Activated CD8-positive, alpha-beta memory T cell treated with anti-CD3 and anti-CD28 coated beads, Interleukin-2, amount 10 ng/mL, durations not matched to agents 7 days and 5 days (primary cell): ENCODE measurements around the gene LRRC3B. TPM values are rescaled to one million over a fixed set of nuclear protein-coding genes. Genes with fewer than 3 reads are reported as not detected.

ENCODE experiments used
- ATAC-seq: fragments of 150-1000 bp; cut with Tn5 transposase; one replicate; pipeline ENCODE4 v1.10.0; 2021; ENCODE audit warnings: moderate library complexity
- CTCF ChIA-PET: fragments of 350-600 bp; sonication (Branson Sonifier 250); formaldehyde crosslinking; loops from one replicate; lab custom pipeline; 2021; ENCODE audit warnings: antibody characterized with exemption; lab: Charles Lee
- DNase-seq: peaks from one replicate; pipeline ENCODE4 v3.0.0-alpha.2; 2020
- H3K27ac Mint-ChIP-seq: one replicate; pipeline ENCODE4 v1.8.0; 2021; ENCODE audit warnings: mild to moderate bottlenecking, mixed read lengths
- H3K27me3 Mint-ChIP-seq: one replicate; pipeline ENCODE4 v1.8.0; 2021; ENCODE audit warnings: mixed read lengths
- H3K36me3 Mint-ChIP-seq: one replicate; pipeline ENCODE4 v1.8.0; 2021; ENCODE audit warnings: mild to moderate bottlenecking, mixed read lengths
- H3K4me1 Mint-ChIP-seq: one replicate; pipeline ENCODE4 v1.8.0; 2021; ENCODE audit warnings: mixed read lengths
- H3K4me3 Mint-ChIP-seq: one replicate; pipeline ENCODE4 v1.8.0; 2021; ENCODE audit warnings: mild to moderate bottlenecking, moderate library complexity, mixed read lengths
- H3K9me3 Mint-ChIP-seq: one replicate; pipeline ENCODE4 v1.8.0; 2022; ENCODE audit warnings: low read depth, mixed read lengths
- total RNA-seq, 2 experiments: library from RNA; stranded (reverse); gene quantifications; one replicate each; pipeline ENCODE4 v1.2.3, GENCODE V29; 2021

The LRRC3B gene
- total RNA-seq, 2 experiments from 2014 or later = not detected

GRCh38 chr3:26621176-26621575 lies 1.4 kb upstream of the LRRC3B start:
- no peak for DNase-seq
- Mint-ChIP-seq H3K4me3 (no peak overlapping the region), H3K27me3 (peaks cover 43% of the 10 kb centered on the region), H3K4me1 (no peaks in the 10 kb centered on the region), H3K36me3 (no peaks in the 10 kb centered on the region), H3K9me3 (peaks cover 2% of the 10 kb centered on the region), H3K27ac (no peak overlapping the region)
- ATAC-seq = no peak
- CTCF ChIA-PET = no interaction called here

- Mint-ChIP-seq H3K4me3 (no peak overlapping the region), H3K27ac (no peak overlapping the region), H3K27me3 (peaks cover 43% of the 10 kb centered on the region), H3K36me3 (no peaks in the 10 kb centered on the region), H3K9me3 (peaks cover 2% of the 10 kb centered on the region), H3K4me1 (no peaks in the 10 kb centered on the region)
- no peak for ATAC-seq
- no peak for DNase-seq
- CTCF ChIA-PET = no interaction called here
Observed at GRCh38 chr3:26621906-26622620, 509 bp upstream of the LRRC3B start.

GRCh38 chr3:26623419-26624208 lies 1.0 kb downstream of the LRRC3B start:
- no peak overlapping the region for H3K4me3 Mint-ChIP-seq
- CTCF ChIA-PET = no interaction called here
- H3K36me3 Mint-ChIP-seq = no peaks in the 10 kb centered on the region

GRCh38 chr3:26624209-26624765 lies 1.7 kb downstream of the LRRC3B start:
- peaks cover 2% of the 10 kb centered on the region for H3K9me3 Mint-ChIP-seq
- no peak for ATAC-seq
- no peaks in the 10 kb centered on the region for H3K4me1 Mint-ChIP-seq
- H3K27ac Mint-ChIP-seq = no peak overlapping the region
- H3K27me3 Mint-ChIP-seq = peaks cover 43% of the 10 kb centered on the region
- H3K4me3 Mint-ChIP-seq = no peak overlapping the region
- DNase-seq = no peak
- CTCF ChIA-PET = no interaction called here
- no peaks in the 10 kb centered on the region for H3K36me3 Mint-ChIP-seq

More at GRCh38 chr3:26623419-26624208, 1.0 kb downstream of the LRRC3B start:
- Mint-ChIP-seq H3K27ac (no peak overlapping the region), H3K9me3 (peaks cover 2% of the 10 kb centered on the region), H3K4me1 (no peaks in the 10 kb centered on the region), H3K27me3 (peaks cover 43% of the 10 kb centered on the region)
- no peak for ATAC-seq
- DNase-seq = no peak

GRCh38 chr3:26625187-26625586 lies 2.6 kb downstream of the LRRC3B start:
- peaks cover 43% of the 10 kb centered on the region for H3K27me3 Mint-ChIP-seq
- ATAC-seq (no peak), DNase-seq (no peak)
- H3K4me1 Mint-ChIP-seq = no peaks in the 10 kb centered on the region
- no peak overlapping the region for H3K4me3 Mint-ChIP-seq
- peaks cover 2% of the 10 kb centered on the region for H3K9me3 Mint-ChIP-seq
- H3K27ac Mint-ChIP-seq = no peak overlapping the region
- no peaks in the 10 kb centered on the region for H3K36me3 Mint-ChIP-seq
- CTCF ChIA-PET = no interaction called here

GRCh38 chr3:26627080-26627479 lies 4.5 kb downstream of the LRRC3B start:
- peaks cover 2% of the 10 kb centered on the region for H3K9me3 Mint-ChIP-seq
- CTCF ChIA-PET = no interaction called here

GRCh38 chr3:26628915-26629314 lies 6.3 kb downstream of the LRRC3B start:
- Mint-ChIP-seq H3K36me3 (no peaks in the 10 kb centered on the region), H3K4me1 (no peaks in the 10 kb centered on the region), H3K27me3 (peaks cover 13% of the 10 kb centered on the region), H3K9me3 (peaks cover 2% of the 10 kb centered on the region), H3K27ac (no peak overlapping the region), H3K4me3 (no peak overlapping the region)
- ATAC-seq (no peak), DNase-seq (no peak)
- CTCF ChIA-PET = no interaction called here

More at GRCh38 chr3:26627080-26627479, 4.5 kb downstream of the LRRC3B start:
- DNase-seq (no peak), ATAC-seq (no peak)
- H3K27ac Mint-ChIP-seq = no peak overlapping the region
- H3K4me3 Mint-ChIP-seq = no peak overlapping the region
- peaks cover 30% of the 10 kb centered on the region for H3K27me3 Mint-ChIP-seq
- no peaks in the 10 kb centered on the region for H3K36me3 Mint-ChIP-seq
- H3K4me1 Mint-ChIP-seq = no peaks in the 10 kb centered on the region

GRCh38 chr3:26630669-26631389 lies 8.3 kb downstream of the LRRC3B start:
- CTCF ChIA-PET = no interaction called here
- H3K4me3 Mint-ChIP-seq = no peak overlapping the region
- ATAC-seq = no peak
- no peak overlapping the region for H3K27ac Mint-ChIP-seq
- no peaks in the 10 kb centered on the region for H3K36me3 Mint-ChIP-seq
- no peaks in the 10 kb centered on the region for H3K4me1 Mint-ChIP-seq
- DNase-seq = no peak
- no peaks in the 10 kb centered on the region for H3K9me3 Mint-ChIP-seq
- no peaks in the 10 kb centered on the region for H3K27me3 Mint-ChIP-seq

- H3K27me3 Mint-ChIP-seq = no peaks in the 10 kb centered on the region
- H3K9me3 Mint-ChIP-seq = no peaks in the 10 kb centered on the region
- no peaks in the 10 kb centered on the region for H3K4me1 Mint-ChIP-seq
- ATAC-seq (no peak), DNase-seq (no peak)
- CTCF ChIA-PET = no interaction called here
- H3K4me3 Mint-ChIP-seq = no peak overlapping the region
- H3K36me3 Mint-ChIP-seq = no peaks in the 10 kb centered on the region
- H3K27ac Mint-ChIP-seq = no peak overlapping the region
Observed at GRCh38 chr3:26631390-26631738, 8.8 kb downstream of the LRRC3B start.

- no peak overlapping the region for H3K27ac Mint-ChIP-seq
- DNase-seq (no peak), ATAC-seq (no peak)
- H3K4me3 Mint-ChIP-seq = no peak overlapping the region
- H3K27me3 Mint-ChIP-seq = no peaks in the 10 kb centered on the region
- no peaks in the 10 kb centered on the region for H3K9me3 Mint-ChIP-seq
- CTCF ChIA-PET = no interaction called here
- H3K4me1 Mint-ChIP-seq = no peaks in the 10 kb centered on the region
- H3K36me3 Mint-ChIP-seq = no peaks in the 10 kb centered on the region
Observed at GRCh38 chr3:26634601-26635000, 12.0 kb downstream of the LRRC3B start.

- Mint-ChIP-seq H3K4me1 (no peaks in the 10 kb centered on the region), H3K36me3 (no peaks in the 10 kb centered on the region), H3K27me3 (no peaks in the 10 kb centered on the region), H3K9me3 (no peaks in the 10 kb centered on the region), H3K4me3 (no peak overlapping the region), H3K27ac (no peak overlapping the region)
- DNase-seq (no peak), ATAC-seq (no peak)
- CTCF ChIA-PET = no interaction called here
Observed at GRCh38 chr3:26636096-26636727, 13.6 kb downstream of the LRRC3B start.

GRCh38 chr3:26637698-26638097 lies 15.1 kb downstream of the LRRC3B start:
- no peaks in the 10 kb centered on the region for H3K36me3 Mint-ChIP-seq
- DNase-seq (no peak), ATAC-seq (no peak)
- no peaks in the 10 kb centered on the region for H3K27me3 Mint-ChIP-seq
- H3K4me1 Mint-ChIP-seq = no peaks in the 10 kb centered on the region
- CTCF ChIA-PET = no interaction called here
- H3K27ac Mint-ChIP-seq = no peak overlapping the region
- H3K4me3 Mint-ChIP-seq = no peak overlapping the region
- H3K9me3 Mint-ChIP-seq = peaks cover 3% of the 10 kb centered on the region

GRCh38 chr3:26638113-26638512 lies 15.5 kb downstream of the LRRC3B start:
- H3K27me3 Mint-ChIP-seq = no peaks in the 10 kb centered on the region
- H3K27ac Mint-ChIP-seq = no peak overlapping the region
- H3K4me3 Mint-ChIP-seq = no peak overlapping the region
- DNase-seq (no peak), ATAC-seq (no peak)
- CTCF ChIA-PET = no interaction called here
- no peaks in the 10 kb centered on the region for H3K36me3 Mint-ChIP-seq
- H3K4me1 Mint-ChIP-seq = no peaks in the 10 kb centered on the region
- H3K9me3 Mint-ChIP-seq = peaks cover 3% of the 10 kb centered on the region
